Neuron (in vitro differentiated cells): Measurements from ENCODE around the gene SLC35E1.
"Not testable (repeated sequence)": the region's sequence is repeated elsewhere in the genome, so short reads cannot be mapped to it uniquely, and the experiment has no call there.

Experiments
- H2AFZ ChIP-seq: one replicate; pipeline ENCODE4 v1.6.1; 2013; ENCODE audit warnings: low read depth, mild to moderate bottlenecking, inconsistent platforms, low read length, moderate library complexity
- H3K27me3 ChIP-seq: one replicate; pipeline ENCODE4 v1.6.1; 2013; ENCODE audit warnings: low read length; ENCODE audit not compliant: insufficient read depth
- H3K36me3 ChIP-seq: one replicate; pipeline ENCODE4 v1.6.1; 2013; ENCODE audit warnings: low read length; ENCODE audit not compliant: insufficient read depth
- H3K4me1 ChIP-seq: one replicate; pipeline ENCODE4 v1.6.1; 2013; ENCODE audit warnings: low read length; ENCODE audit not compliant: insufficient read depth
- H3K4me3 ChIP-seq: 2 replicates; pipeline ENCODE4 v1.5.1; 2013; ENCODE audit warnings: mild to moderate bottlenecking, low read length, moderate library complexity
- H3K9me3 ChIP-seq: one replicate; pipeline ENCODE4 v1.6.1; 2013; ENCODE audit warnings: low read length

Gene SLC35E1

DNA sequence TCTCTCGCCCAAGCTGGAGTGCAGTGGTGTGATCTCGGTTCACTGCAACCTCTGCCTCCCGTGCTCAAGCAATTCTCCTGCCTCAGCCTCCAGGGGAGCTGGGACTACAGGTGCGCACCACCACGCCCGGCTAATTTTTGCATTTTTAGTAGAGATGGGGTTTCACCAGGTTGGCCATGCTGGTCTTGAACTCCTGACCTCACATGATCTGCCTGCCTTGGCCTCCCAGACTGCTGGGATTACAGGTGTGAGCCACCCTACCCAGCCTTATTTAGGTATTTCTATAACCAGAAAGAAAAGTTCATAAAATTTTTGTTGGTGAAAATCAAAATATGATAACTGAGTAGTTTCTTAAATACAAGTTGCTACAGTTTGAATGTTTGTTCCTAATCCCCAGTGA lies 28.5 kb downstream of the SLC35E1 start:
- peak overlapping the region; percentile 100 for H3K4me3 ChIP-seq
- not testable (repeated sequence) for H2AFZ ChIP-seq, H3K27me3 ChIP-seq, H3K9me3 ChIP-seq
- peaks cover 16% of the 10 kb centered on the region for H3K36me3 ChIP-seq
- peaks cover 18% of the 10 kb centered on the region for H3K4me1 ChIP-seq

GRCh38 chr19:16542910-16543472 lies 29.2 kb downstream of the SLC35E1 start:
- H3K4me1 ChIP-seq = peaks cover 18% of the 10 kb centered on the region
- H3K9me3 ChIP-seq = no peaks in the 10 kb centered on the region
- H2AFZ ChIP-seq = peak overlapping the region; percentile 31
- peak overlapping the region; percentile 100 for H3K4me3 ChIP-seq
- H3K27me3 ChIP-seq = no peaks in the 10 kb centered on the region
- peaks cover 20% of the 10 kb centered on the region for H3K36me3 ChIP-seq

- H2AFZ ChIP-seq = peak within 1 kb of the TSS; percentile 31
- peaks cover 18% of the 10 kb centered on the region for H3K4me1 ChIP-seq
- H3K9me3 ChIP-seq = no peaks in the 10 kb centered on the region
- H3K27me3 ChIP-seq = no peaks in the 10 kb centered on the region
- peak within 1 kb of the TSS; percentile 100 for H3K4me3 ChIP-seq
- H3K36me3 ChIP-seq = peaks cover 27% of the 10 kb centered on the region
Observed at GRCh38 chr19:16542045-16542909, 29.9 kb downstream of the SLC35E1 start, which contains the start of gene CHERP. CHERP (minus strand) TSS chr19:16542437; CDS start chr19:16542378, 59 bp downstream.

DNA sequence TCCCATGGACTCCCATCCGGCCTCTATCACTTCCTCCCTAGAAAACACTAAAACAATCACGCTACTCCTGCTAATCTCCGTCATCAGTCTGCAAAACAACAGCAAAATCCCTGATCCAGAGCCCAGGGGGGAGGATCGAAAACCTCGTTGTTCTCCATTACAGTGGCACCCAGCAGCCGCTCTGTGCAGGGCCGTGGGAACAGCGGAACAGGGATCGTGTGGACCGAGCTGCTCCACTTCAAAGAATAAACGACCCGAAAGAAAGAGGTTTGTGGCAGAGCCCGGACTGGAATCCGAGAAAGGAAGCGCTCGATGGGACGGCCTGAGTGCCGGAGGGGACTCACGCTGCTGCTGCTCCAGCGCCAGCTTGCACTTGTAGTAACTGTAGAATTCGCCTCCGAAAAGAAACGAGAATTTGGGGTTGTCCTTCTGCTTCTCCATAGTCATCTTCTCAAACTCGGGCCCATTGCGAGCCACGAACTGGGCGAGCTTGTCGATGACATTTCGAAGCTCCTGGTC lies 30.6 kb downstream of the SLC35E1 start:
- H3K4me1 ChIP-seq = peaks cover 18% of the 10 kb centered on the region
- H3K9me3 ChIP-seq = no peaks in the 10 kb centered on the region
- H3K4me3 ChIP-seq = peak overlapping the region; percentile 100
- peaks cover 27% of the 10 kb centered on the region for H3K36me3 ChIP-seq
- H2AFZ ChIP-seq = no peak overlapping the region
- H3K27me3 ChIP-seq = no peaks in the 10 kb centered on the region

GRCh38 chr19:16540948-16541347 lies 31.3 kb downstream of the SLC35E1 start:
- H3K27me3 ChIP-seq = no peaks in the 10 kb centered on the region
- peaks cover 18% of the 10 kb centered on the region for H3K4me1 ChIP-seq
- H2AFZ ChIP-seq = no peak overlapping the region
- H3K36me3 ChIP-seq = peaks cover 34% of the 10 kb centered on the region
- H3K4me3 ChIP-seq = peak overlapping the region; percentile 100
- H3K9me3 ChIP-seq = no peaks in the 10 kb centered on the region

GRCh38 chr19:16537111-16537510 lies 35.1 kb downstream of the SLC35E1 start:
- no peaks in the 10 kb centered on the region for H3K27me3 ChIP-seq
- H3K4me1 ChIP-seq = peaks cover 10% of the 10 kb centered on the region
- no peaks in the 10 kb centered on the region for H3K9me3 ChIP-seq
- no peak overlapping the region for H2AFZ ChIP-seq
- no peak overlapping the region for H3K4me3 ChIP-seq
- peaks cover 66% of the 10 kb centered on the region for H3K36me3 ChIP-seq

- no peak overlapping the region for H3K4me3 ChIP-seq
- no peaks in the 10 kb centered on the region for H3K9me3 ChIP-seq
- H3K4me1 ChIP-seq = peaks cover 5% of the 10 kb centered on the region
- H3K27me3 ChIP-seq = no peaks in the 10 kb centered on the region
- peaks cover 75% of the 10 kb centered on the region for H3K36me3 ChIP-seq
- H2AFZ ChIP-seq = no peak overlapping the region
Observed at GRCh38 chr19:16536130-16536529, 36.1 kb downstream of the SLC35E1 start.

DNA sequence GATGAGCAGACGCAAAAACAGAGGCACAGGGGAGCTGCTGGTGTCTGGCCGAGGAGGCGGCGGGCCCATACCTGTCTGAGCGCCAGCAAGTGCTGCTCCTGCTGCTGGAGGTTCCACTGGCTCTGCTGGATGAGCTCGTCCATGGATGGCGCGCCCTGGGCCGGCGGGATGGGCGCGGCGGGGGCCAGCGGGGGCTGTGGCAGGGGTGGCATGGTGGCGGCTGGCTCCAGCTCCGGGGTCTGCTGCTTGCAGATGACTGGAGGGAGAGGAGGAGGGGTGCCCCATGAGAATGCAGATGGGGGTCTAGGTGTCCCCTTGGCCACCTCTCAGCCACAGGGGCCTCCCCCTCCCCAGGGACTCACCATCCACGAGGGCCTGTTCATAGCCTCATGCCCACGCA lies 36.8 kb downstream of the SLC35E1 start:
- no peaks in the 10 kb centered on the region for H3K27me3 ChIP-seq
- no peak overlapping the region for H2AFZ ChIP-seq
- H3K4me3 ChIP-seq = no peak overlapping the region
- no peaks in the 10 kb centered on the region for H3K4me1 ChIP-seq
- H3K36me3 ChIP-seq = peaks cover 78% of the 10 kb centered on the region
- H3K9me3 ChIP-seq = no peaks in the 10 kb centered on the region

DNA sequence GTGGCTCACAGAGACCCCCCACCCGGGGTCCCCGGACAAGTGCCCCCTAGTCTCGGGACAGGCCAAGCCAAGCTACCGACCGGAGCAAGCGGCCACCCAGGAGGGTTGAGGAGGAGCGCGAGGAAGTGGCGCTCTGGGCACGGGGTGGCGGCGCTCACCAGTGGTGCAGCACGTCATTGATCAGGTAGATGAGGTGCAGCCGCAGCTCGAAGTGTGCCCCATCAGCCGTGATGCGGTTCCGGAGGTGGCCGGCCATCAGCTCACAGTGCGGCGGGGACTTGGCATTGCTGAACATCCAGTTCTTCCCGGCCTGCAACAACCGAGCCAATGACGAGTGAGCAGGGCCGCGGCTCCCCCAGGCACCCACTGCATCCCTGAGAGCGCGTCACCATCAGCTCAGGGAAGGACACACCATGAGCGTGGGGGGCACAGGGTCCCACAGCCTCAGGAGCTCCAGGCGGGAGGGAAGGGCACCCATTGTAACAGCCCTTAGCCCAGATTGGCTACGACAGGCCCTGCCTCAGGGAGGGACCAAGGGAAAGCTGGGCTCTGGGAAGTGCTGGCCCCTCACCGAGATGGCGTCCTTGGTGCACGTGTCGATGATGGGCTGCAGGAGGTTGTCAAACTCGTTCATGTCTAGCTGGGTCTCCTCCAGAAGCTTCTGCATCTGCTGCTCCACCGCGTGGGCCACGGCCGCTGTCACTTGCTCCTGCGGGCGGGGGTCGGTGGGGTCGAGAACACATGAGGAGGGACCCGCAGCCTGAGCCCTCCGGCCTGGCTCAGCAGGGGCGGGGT lies 39.6 kb downstream of the SLC35E1 start:
- H3K27me3 ChIP-seq = no peaks in the 10 kb centered on the region
- no peak overlapping the region for H3K4me3 ChIP-seq
- no peaks in the 10 kb centered on the region for H3K9me3 ChIP-seq
- H3K36me3 ChIP-seq = peaks cover 86% of the 10 kb centered on the region
- H3K4me1 ChIP-seq = no peaks in the 10 kb centered on the region
- no peak overlapping the region for H2AFZ ChIP-seq

DNA sequence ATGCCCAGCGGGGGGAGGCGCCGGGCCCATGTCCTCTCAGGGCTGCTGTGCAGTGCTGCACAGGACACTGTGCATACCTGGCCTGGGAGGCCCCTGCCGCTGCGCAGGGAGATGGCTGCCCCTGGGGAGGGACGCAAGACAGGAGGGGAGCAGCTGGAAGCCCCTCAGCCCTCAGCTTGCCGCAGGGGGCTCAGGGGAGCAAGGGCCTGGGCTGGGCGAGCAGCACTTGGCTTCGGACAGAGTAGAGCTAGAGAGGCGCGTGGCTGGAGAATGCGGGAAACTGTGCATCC lies 40.9 kb downstream of the SLC35E1 start:
- H3K36me3 ChIP-seq = peaks cover 91% of the 10 kb centered on the region
- H3K27me3 ChIP-seq = no peaks in the 10 kb centered on the region

DNA sequence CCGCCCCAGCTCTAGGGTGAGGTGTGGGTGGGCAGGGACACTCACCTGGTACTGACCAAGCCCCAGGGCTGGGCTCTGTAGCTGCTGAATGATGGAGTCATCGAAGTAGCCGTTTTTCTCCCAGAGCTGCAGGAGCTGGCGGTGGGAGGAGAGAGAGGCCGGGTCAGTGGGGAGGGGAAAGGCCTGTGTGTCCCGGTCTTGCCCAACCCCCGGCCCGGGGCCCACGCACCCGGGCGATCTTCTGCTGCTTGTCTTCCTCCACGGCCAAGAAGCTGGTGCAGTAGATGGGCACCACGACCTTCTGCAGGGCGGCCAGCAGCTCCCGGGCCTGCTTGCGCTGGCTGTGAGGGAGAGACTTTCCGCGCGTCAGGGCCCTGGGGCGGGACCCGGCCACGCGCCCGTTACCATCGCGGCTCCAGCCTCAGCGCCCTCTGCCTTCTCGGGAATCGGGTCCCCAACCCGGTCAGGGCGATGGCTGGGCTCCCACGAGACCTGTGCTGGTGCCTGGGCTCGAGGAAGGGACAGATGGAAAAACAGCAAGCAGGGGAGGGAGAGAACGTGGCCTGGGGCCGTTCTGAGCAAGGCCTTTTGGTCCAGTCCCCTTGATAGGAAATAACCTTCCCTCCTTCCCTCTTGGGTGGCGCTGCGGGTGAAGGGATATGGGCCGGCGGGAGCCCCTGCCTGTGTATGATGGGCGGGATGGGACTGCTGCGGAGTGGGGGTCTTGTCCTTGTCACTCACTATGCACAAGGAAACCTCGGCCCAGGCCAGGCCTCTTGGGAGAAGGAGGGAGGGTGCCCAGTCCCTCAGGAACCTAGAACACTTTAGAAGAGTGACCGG lies 41.5 kb downstream of the SLC35E1 start:
- Histone ChIP-seq H3K4me3 (no peak overlapping the region), H3K4me1 (no peaks in the 10 kb centered on the region), H3K9me3 (no peaks in the 10 kb centered on the region), H2AFZ (no peak overlapping the region), H3K36me3 (peaks cover 90% of the 10 kb centered on the region), H3K27me3 (no peaks in the 10 kb centered on the region)

More for the DNA sequence above, 40.9 kb downstream of the SLC35E1 start:
- Histone ChIP-seq H3K9me3 (no peaks in the 10 kb centered on the region), H3K4me1 (no peaks in the 10 kb centered on the region), H2AFZ (no peak overlapping the region), H3K4me3 (no peak overlapping the region)

- Histone ChIP-seq H3K9me3 (no peaks in the 10 kb centered on the region), H3K4me3 (no peak overlapping the region), H3K36me3 (peaks cover 92% of the 10 kb centered on the region), H3K27me3 (no peaks in the 10 kb centered on the region), H2AFZ (no peak overlapping the region), H3K4me1 (no peaks in the 10 kb centered on the region)
Observed at GRCh38 chr19:16529466-16530144, 42.6 kb downstream of the SLC35E1 start.
